ENCODE measurements around the gene NR2C2. TPM values are rescaled to one million over a fixed set of nuclear protein-coding genes. Genes with fewer than 3 reads are reported as not detected.

Gene NR2C2
- total RNA-seq, 1 experiment from 2014 or later = 50.8 TPM

- Mint-ChIP-seq H3K9me3 (no peaks in the 10 kb centered on the region), H3K27ac (no peak overlapping the region), H3K27me3 (ENCODE audit: low read depth) (peaks cover 2% of the 10 kb centered on the region; the same call in 1 of the 2 replicates), H3K36me3 (peaks cover 9% of the 10 kb centered on the region), H3K4me3 (no peak overlapping the region), H3K4me1 (peaks cover 4% of the 10 kb centered on the region)
- ChIA-PET POLR2A (interaction anchor here (0.6 kb wide), 1 partner anchor 16 kb away, joined by 5 read pairs; no protein-coding TSS in a partner anchor), CTCF (interaction anchor here (1.2 to 2.3 kb wide), 2 partner anchors 12 to 18 kb away, joined by 3 to 13 read pairs; no protein-coding TSS in a partner anchor)
- no peak for ATAC-seq
- DNase-seq (ENCODE audit: low spot score) = no peak
- no peak for TF ChIP-seq AR (CRISPR knock-in tag; IDR thresholded peaks at IDR 0.05)
- TF ChIP-seq MYBL2 (CRISPR knock-in tag; IDR thresholded peaks at IDR 0.05) = no peak
- no peak for TF ChIP-seq STAT6 (CRISPR knock-in tag; conservative IDR thresholded peaks at IDR 0.05; ENCODE audit: low read depth)
- TF ChIP-seq ZNF281 (CRISPR knock-in tag; IDR thresholded peaks at IDR 0.05) = no peak
- TF ChIP-seq OVOL2 (CRISPR knock-in tag; IDR thresholded peaks at IDR 0.05; ENCODE audit: borderline replicate concordance) = no peak
- no peak for TF ChIP-seq CREM (CRISPR knock-in tag; IDR thresholded peaks at IDR 0.05)
- TF ChIP-seq ZBTB21 (CRISPR knock-in tag; IDR thresholded peaks at IDR 0.05; ENCODE audit: borderline replicate concordance) = no peak
- TF ChIP-seq SOX15 (CRISPR knock-in tag; IDR thresholded peaks at IDR 0.05) = no peak
- no peak for TF ChIP-seq NFYB (CRISPR knock-in tag; conservative IDR thresholded peaks at IDR 0.05; ENCODE audit: low read depth)
- no peak for TF ChIP-seq CDX4 (CRISPR knock-in tag; IDR thresholded peaks at IDR 0.05; ENCODE audit: borderline replicate concordance)
- no peak for TF ChIP-seq GABPB1 (CRISPR knock-in tag; IDR thresholded peaks at IDR 0.05)
- no peak for TF ChIP-seq PREB (CRISPR knock-in tag; IDR thresholded peaks at IDR 0.05; ENCODE audit: borderline replicate concordance)
- no peak for TF ChIP-seq PRRX2 (CRISPR knock-in tag; IDR thresholded peaks at IDR 0.05)
- TF ChIP-seq ZMAT4 (CRISPR knock-in tag; IDR thresholded peaks at IDR 0.05) = no peak
- TF ChIP-seq E2F1 (CRISPR knock-in tag; IDR thresholded peaks at IDR 0.05) = no peak
- TF ChIP-seq ATF3 (CRISPR knock-in tag; conservative IDR thresholded peaks at IDR 0.05) = no peak
- no peak for TF ChIP-seq PRDM15 (CRISPR knock-in tag; IDR thresholded peaks at IDR 0.05)
- no peak for TF ChIP-seq KAT7 (CRISPR knock-in tag; IDR thresholded peaks at IDR 0.05; ENCODE audit: borderline replicate concordance)
- TF ChIP-seq TEAD1 (CRISPR knock-in tag; IDR thresholded peaks at IDR 0.05) = no peak
These were observed 122.1 kb downstream of the NR2C2 start for GRCh38 chr3:15069441-15069840.
